MM.1S (cell line): ENCODE results near the gene TAAR2.

Source experiments
- DNase-seq: peaks from one replicate; pipeline ENCODE4 v3.0.0-alpha.2; 2015
- H2AFZ ChIP-seq: fragments of 300-600 bp; sonication (generic); 2 replicates; pipeline ENCODE4 v1.6.0; 2016; ENCODE audit warnings: antibody characterized with exemption, low read length
- H3F3A ChIP-seq: fragments of 300-600 bp; sonication (generic); 2 replicates; pipeline ENCODE4 v1.6.1; 2016; ENCODE audit warnings: mild to moderate bottlenecking, antibody characterized with exemption, low read length, moderate library complexity, mixed read lengths; ENCODE audit not compliant: insufficient read depth
- H3K27ac ChIP-seq: fragments of 300-600 bp; sonication (generic); 2 replicates; pipeline ENCODE4 v1.5.1; 2016; ENCODE audit warnings: mild to moderate bottlenecking, low read length
- H3K27me3 ChIP-seq: fragments of 300-600 bp; sonication (generic); replicated peaks from 2 replicates; pipeline ENCODE4 v1.6.0; 2016; ENCODE audit warnings: low read length; ENCODE audit not compliant: insufficient read depth
- H3K36me3 ChIP-seq: fragments of 300-600 bp; sonication (generic); replicated peaks from 2 replicates; pipeline ENCODE4 v1.6.1; 2016; ENCODE audit warnings: mild to moderate bottlenecking, low read length, mixed read lengths; ENCODE audit not compliant: insufficient read depth
- H3K4me1 ChIP-seq: fragments of 300-600 bp; sonication (generic); 2 replicates; pipeline ENCODE4 v1.6.1; 2016; ENCODE audit warnings: low read length, mixed read lengths
- H3K4me2 ChIP-seq: fragments of 300-600 bp; sonication (generic); 2 replicates; pipeline ENCODE4 v1.6.0; 2016; ENCODE audit warnings: low read depth, low read length
- H3K4me3 ChIP-seq: fragments of 300-600 bp; sonication (generic); 2 replicates; pipeline ENCODE4 v1.5.1; 2016; ENCODE audit warnings: low read length, mixed read lengths
- H3K79me2 ChIP-seq: fragments of 300-600 bp; sonication (generic); 2 replicates; pipeline ENCODE4 v1.6.1; 2016; ENCODE audit warnings: mixed run types, low read length, mixed read lengths
- H3K9ac ChIP-seq: fragments of 300-600 bp; sonication (generic); 2 replicates; pipeline ENCODE4 v1.6.1; 2016; ENCODE audit warnings: low read length, mixed read lengths
- H3K9me2 ChIP-seq: fragments of 300-600 bp; sonication (generic); replicated peaks from 2 replicates; pipeline ENCODE4 v1.6.1; 2016; ENCODE audit warnings: mild to moderate bottlenecking, low read length, mixed read lengths; ENCODE audit not compliant: insufficient read depth
- H3K9me3 ChIP-seq: fragments of 300-600 bp; sonication (generic); replicated peaks from 2 replicates; pipeline ENCODE4 v1.6.1; 2016; ENCODE audit warnings: mild to moderate bottlenecking, low read length, mixed read lengths; ENCODE audit not compliant: insufficient read depth
- H4K20me1 ChIP-seq: fragments of 300-600 bp; sonication (generic); 2 replicates; pipeline ENCODE4 v1.6.1; 2016; ENCODE audit warnings: mild to moderate bottlenecking, low read length, moderate library complexity, mixed read lengths; ENCODE audit not compliant: insufficient read depth
- EZH2 ChIP-seq: fragments of 300-600 bp; sonication (generic); optimal IDR thresholded peaks from 2 replicates; pipeline ENCODE3; 2017; ENCODE audit warnings: low read depth, mild to moderate bottlenecking, antibody characterized with exemption, low read length, mixed read lengths
- EZH2phosphoT487 ChIP-seq: fragments of 300-600 bp; sonication (generic); IDR thresholded peaks from 2 replicates; pipeline ENCODE4 v1.6.1; 2018; ENCODE audit warnings: antibody characterized with exemption, low read length
- TF ChIP-seq, protein P1 (sequence below): fragments of 300-600 bp; sonication (generic); IDR thresholded peaks from 2 replicates; pipeline ENCODE4 v1.5.1; 2016; ENCODE audit warnings: antibody characterized with exemption, low read length, mixed read lengths

Gene TAAR2

DNA sequence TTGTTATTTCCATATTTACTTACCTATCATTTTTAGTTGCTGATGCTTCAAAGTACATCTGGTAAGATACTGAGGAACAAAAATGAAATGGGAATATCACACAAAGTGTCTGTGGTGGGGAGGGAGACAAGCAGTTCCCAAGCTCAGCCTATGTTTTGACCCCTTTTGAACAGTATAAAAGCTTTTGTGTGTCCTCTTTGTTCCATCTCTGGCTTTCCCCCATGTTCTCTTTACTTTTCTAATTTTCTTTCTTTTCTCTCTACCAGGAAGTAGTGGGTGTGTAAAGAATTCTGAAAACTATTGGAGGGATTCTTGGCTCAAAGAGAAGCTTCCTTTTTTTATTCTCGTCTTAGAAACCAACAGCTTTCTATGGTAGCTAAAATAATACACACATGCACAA lies 7.4 kb downstream of the TAAR2 start:
- TF ChIP-seq EZH2phosphoT487 = no peak
- no peak for TF ChIP-seq EZH2
- TF ChIP-seq, protein P1, sequence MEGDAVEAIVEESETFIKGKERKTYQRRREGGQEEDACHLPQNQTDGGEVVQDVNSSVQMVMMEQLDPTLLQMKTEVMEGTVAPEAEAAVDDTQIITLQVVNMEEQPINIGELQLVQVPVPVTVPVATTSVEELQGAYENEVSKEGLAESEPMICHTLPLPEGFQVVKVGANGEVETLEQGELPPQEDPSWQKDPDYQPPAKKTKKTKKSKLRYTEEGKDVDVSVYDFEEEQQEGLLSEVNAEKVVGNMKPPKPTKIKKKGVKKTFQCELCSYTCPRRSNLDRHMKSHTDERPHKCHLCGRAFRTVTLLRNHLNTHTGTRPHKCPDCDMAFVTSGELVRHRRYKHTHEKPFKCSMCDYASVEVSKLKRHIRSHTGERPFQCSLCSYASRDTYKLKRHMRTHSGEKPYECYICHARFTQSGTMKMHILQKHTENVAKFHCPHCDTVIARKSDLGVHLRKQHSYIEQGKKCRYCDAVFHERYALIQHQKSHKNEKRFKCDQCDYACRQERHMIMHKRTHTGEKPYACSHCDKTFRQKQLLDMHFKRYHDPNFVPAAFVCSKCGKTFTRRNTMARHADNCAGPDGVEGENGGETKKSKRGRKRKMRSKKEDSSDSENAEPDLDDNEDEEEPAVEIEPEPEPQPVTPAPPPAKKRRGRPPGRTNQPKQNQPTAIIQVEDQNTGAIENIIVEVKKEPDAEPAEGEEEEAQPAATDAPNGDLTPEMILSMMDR = no peak
- Histone ChIP-seq H3K79me2 (no peaks in the 10 kb centered on the region), H3K4me1 (peaks cover 8% of the 10 kb centered on the region; the same call in 1 of the 2 replicates), H4K20me1 (no peaks in the 10 kb centered on the region), H3K9me3 (no peaks in the 10 kb centered on the region), H3K4me3 (no peak overlapping the region), H3K36me3 (no peaks in the 10 kb centered on the region), H3K9me2 (no peaks in the 10 kb centered on the region), H3K27ac (no peak overlapping the region), H3F3A (no peaks in the 10 kb centered on the region), H2AFZ (no peak overlapping the region), H3K27me3 (no peaks in the 10 kb centered on the region), H3K9ac (no peak overlapping the region), H3K4me2 (no peak overlapping the region)
- DNase-seq = no peak

DNA sequence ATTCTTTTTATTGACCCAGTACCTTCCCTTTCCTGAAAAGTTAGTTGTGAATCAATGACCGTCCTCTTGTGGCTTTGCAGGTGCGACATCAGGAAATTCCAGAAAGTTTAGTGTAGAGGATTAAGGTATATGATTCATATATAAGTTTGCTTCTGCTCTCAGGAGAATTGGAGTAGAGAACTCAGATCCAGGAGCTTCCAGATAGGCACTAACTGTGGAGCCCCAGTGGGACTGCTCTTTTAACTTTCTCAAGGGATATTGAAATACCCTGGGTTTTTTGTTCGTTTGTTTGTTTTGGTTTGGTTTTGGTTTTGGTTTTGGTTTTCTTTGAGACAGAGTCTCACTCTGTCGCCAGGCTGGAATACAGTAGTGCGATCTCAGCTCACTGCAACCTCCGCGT lies 9.5 kb downstream of the TAAR2 start:
- H3K4me2 ChIP-seq = peak overlapping the region; percentile 40; the same call in 1 of the 2 replicates

DNA sequence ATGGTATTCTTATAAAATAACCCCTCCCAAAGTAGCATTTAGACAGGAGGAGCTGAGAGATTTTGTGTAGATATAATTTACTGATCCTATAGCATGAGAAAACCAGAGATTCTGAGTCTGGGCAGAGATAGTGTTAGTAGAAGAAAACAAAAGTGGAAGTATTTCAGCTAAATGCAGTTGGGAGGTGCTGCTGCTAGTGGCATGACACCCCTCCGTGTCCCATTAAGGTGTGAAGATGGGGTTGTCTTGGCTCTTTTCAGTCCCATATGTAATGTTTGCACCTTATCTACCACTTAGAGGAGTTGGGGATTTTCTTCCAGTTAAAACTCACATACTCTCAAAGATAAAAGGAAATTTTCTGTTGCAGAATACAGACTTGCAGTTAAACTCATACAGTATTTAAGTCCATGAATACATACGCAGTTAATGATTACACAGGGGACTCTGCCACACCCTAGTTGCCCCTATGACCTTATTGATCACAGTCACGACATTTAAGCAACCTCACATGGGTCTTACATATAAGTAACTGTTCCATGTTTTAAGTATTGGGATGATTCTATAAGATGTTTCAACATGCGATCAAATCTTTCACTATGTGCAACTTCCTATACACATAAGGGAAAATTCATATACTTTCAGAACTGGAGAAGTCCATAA lies 11.5 kb downstream of the TAAR2 start:
- Histone ChIP-seq H2AFZ (peak overlapping the region; percentile 21), H3K9ac (no peak overlapping the region), H3K4me2 (no peak overlapping the region), H4K20me1 (no peaks in the 10 kb centered on the region), H3K4me3 (no peak overlapping the region), H3K36me3 (no peaks in the 10 kb centered on the region), H3K9me2 (no peaks in the 10 kb centered on the region), H3K4me1 (peaks cover 8% of the 10 kb centered on the region; the same call in 1 of the 2 replicates), H3K27ac (no peak overlapping the region), H3K9me3 (no peaks in the 10 kb centered on the region), H3K79me2 (no peaks in the 10 kb centered on the region), H3K27me3 (no peaks in the 10 kb centered on the region), H3F3A (no peaks in the 10 kb centered on the region)
- no peak for TF ChIP-seq EZH2
- no peak for TF ChIP-seq EZH2phosphoT487
- TF ChIP-seq, protein P1 = no peak
- no peak for DNase-seq

More for the DNA sequence above, 9.5 kb downstream of the TAAR2 start:
- no peak overlapping the region for H3K27ac ChIP-seq
- H3K4me3 ChIP-seq = peak overlapping the region; percentile 45
- H4K20me1 ChIP-seq = no peaks in the 10 kb centered on the region
- TF ChIP-seq EZH2phosphoT487 (no peak), EZH2 (no peak)
- TF ChIP-seq, protein P1 = no peak
- H2AFZ ChIP-seq = peak overlapping the region; percentile 54; the same call in 1 of the 2 replicates
- H3K79me2 ChIP-seq = no peaks in the 10 kb centered on the region
- no peaks in the 10 kb centered on the region for H3F3A ChIP-seq
- H3K9ac ChIP-seq = 0 out of 2 replicates have a peak overlapping the region, but pooled peaks have one; percentile 0
- peaks cover 8% of the 10 kb centered on the region; the same call in 1 of the 2 replicates for H3K4me1 ChIP-seq
- H3K9me3 ChIP-seq = no peaks in the 10 kb centered on the region
- DNase-seq = peak; percentile 66
- H3K9me2 ChIP-seq = no peaks in the 10 kb centered on the region
- H3K36me3 ChIP-seq = no peaks in the 10 kb centered on the region
- H3K27me3 ChIP-seq = no peaks in the 10 kb centered on the region
